K562 (cell line): ENCODE results near the gene CCN5. TPM values are rescaled to one million over a fixed set of nuclear protein-coding genes. Genes with fewer than 3 reads are reported as not detected.

Experiments
- ATAC-seq: fragments of 200-7000 bp; cut with Tn5 transposase; 3 replicates; pipeline ENCODE4 v1.9.1; 2020; ENCODE audit warnings: moderate library complexity
- BruUV-seq: library from RNA; stranded (reverse); fragments of 400-500 nt; replicated peaks from 2 replicates; lab custom pipeline; 2021; lab: Mats Ljungman, UMichigan
- CTCF ChIA-PET: fragments of 300-600 bp; formaldehyde crosslinking; extraction: SDS; loops from one replicate; lab custom pipeline; 2021; ENCODE audit warnings: low intra/inter-chr PET ratio; lab: Yijun Ruan, JAX
- POLR2A ChIA-PET: fragments of 300-600, 350-650 bp; sonication (Branson Sonifier 250); formaldehyde crosslinking; extraction: SDS; loops from one replicate; lab custom pipeline; 2021; ENCODE audit warnings: antibody characterized with exemption, inconsistent platforms; lab: Yijun Ruan, JAX
- DNase-seq, 4 experiments: peaks; one replicate each; pipeline versions ENCODE4 v3.0.0 to v3.0.0-alpha.2; 2011 to 2018; ENCODE audit warnings: low spot score in 3 of 4, mixed read lengths in 3 of 4; ENCODE audit errors: extremely low read depth in 1 of 4
- FAIRE-seq: peaks from 2 replicates; lab custom pipeline; 2011; peaks lifted over from hg19 to GRCh38; lab: Jason Lieb, UNC
- H2AFZ ChIP-seq: 2 replicates; pipeline ENCODE4 v1.6.0; 2011; ENCODE audit warnings: low read depth, low read length, control low read depth, inconsistent platforms
- H3K27ac ChIP-seq: fragments of 200-600 bp; 3 replicates; pipeline ENCODE4 v1.8.0; 2011; ENCODE audit warnings: low read depth, mild to moderate bottlenecking, control low read depth, inconsistent platforms, low read length, moderate library complexity, mixed read lengths; ENCODE audit errors: extremely low read depth
- H3K27me3 ChIP-seq, 2 experiments: fragments of 300-600 bp in 1 of 2; 2 replicates in 1 of 2; 3 replicates in 1 of 2; pipeline versions ENCODE4 v1.6.0 to v1.8.0; 2011; ENCODE audit warnings: inconsistent platforms in 2 of 2, low read length in 2 of 2, mild to moderate bottlenecking in 1 of 2, mixed read lengths in 1 of 2, moderate library complexity in 1 of 2; ENCODE audit not compliant: control insufficient read depth in 2 of 2, insufficient read depth in 2 of 2
- H3K36me3 ChIP-seq: fragments of 300-600 bp; 3 replicates; pipeline ENCODE4 v1.8.0; 2011; ENCODE audit warnings: mild to moderate bottlenecking, low read length, inconsistent platforms; ENCODE audit not compliant: control insufficient read depth, insufficient read depth
- H3K4me1 ChIP-seq, 2 experiments: fragments of 200-600 bp in 1 of 2; replicated peaks in 1 of 2; 2 replicates in 1 of 2; 3 replicates in 1 of 2; pipeline versions ENCODE4 v1.5.1 to v1.8.0; 2011; ENCODE audit warnings: inconsistent platforms in 2 of 2, low read length in 2 of 2, mild to moderate bottlenecking in 1 of 2, mixed read lengths in 1 of 2, moderate library complexity in 1 of 2; ENCODE audit not compliant: control insufficient read depth in 2 of 2, insufficient read depth in 2 of 2
- H3K4me2 ChIP-seq: 2 replicates; pipeline ENCODE4 v1.6.1; 2011; ENCODE audit warnings: low read length, control low read depth, inconsistent platforms, mixed read lengths; ENCODE audit not compliant: insufficient read depth
- H3K4me3 ChIP-seq: fragments of 200-600 bp; sonication (generic), shearing (Covaris generic); 2 replicates; pipeline ENCODE4 v1.5.1; 2016; ENCODE audit warnings: control low read depth, inconsistent platforms
- H3K79me2 ChIP-seq: fragments of 200-600 bp; 3 replicates; pipeline ENCODE4 v1.8.0; 2011; ENCODE audit warnings: low read length, inconsistent platforms; ENCODE audit not compliant: control insufficient read depth, insufficient read depth
- H3K9ac ChIP-seq, 2 experiments: 2 replicates each; pipeline versions ENCODE4 v1.6.0 to v1.6.1; 2011; ENCODE audit warnings: low read depth in 2 of 2, low read length in 2 of 2, control low read depth in 1 of 2, inconsistent platforms in 1 of 2, mild to moderate bottlenecking in 1 of 2, mixed read lengths in 1 of 2; ENCODE audit not compliant: insufficient read depth in 1 of 2
- H3K9me1 ChIP-seq: one replicate; pipeline ENCODE4 v1.6.0; 2011; ENCODE audit warnings: inconsistent platforms, mild to moderate bottlenecking, low read length, moderate library complexity; ENCODE audit not compliant: control insufficient read depth, insufficient read depth
- H3K9me3 ChIP-seq: replicated peaks from 2 replicates; pipeline ENCODE4 v1.5.1; 2011; ENCODE audit warnings: low read depth, low read length, inconsistent platforms; ENCODE audit not compliant: control insufficient read depth, insufficient read depth
- H4K20me1 ChIP-seq: replicated peaks from 2 replicates; pipeline ENCODE4 v1.6.1; 2011; ENCODE audit warnings: low read length, inconsistent platforms, mixed read lengths; ENCODE audit not compliant: control insufficient read depth, insufficient read depth
- BACH1 ChIP-seq: fragments of 200-800 bp; sonication (Bioruptor generic); IDR thresholded peaks from 2 replicates; pipeline ENCODE4 v1.6.1; 2016; ENCODE audit warnings: missing genetic modification characterization, missing compliant biosample characterization
- CAMTA2 ChIP-seq: fragments of 250-450 bp; sonication (Bioruptor Pico); conservative IDR thresholded peaks from 2 replicates; pipeline ENCODE4 v1.5.1; 2022
- FOXM1 ChIP-seq, 2 experiments: fragments of 450-650 bp in 1 of 2; sonication (generic) in 1 of 2; formaldehyde crosslinking in 1 of 2; IDR thresholded peaks; 2 replicates each; pipeline versions ENCODE4 v1.6.1 to v1.9.0; 2017 to 2022; ENCODE audit warnings: low read depth in 2 of 2, mild to moderate bottlenecking in 2 of 2, missing genetic modification reagents in 1 of 2, moderate library complexity in 1 of 2
- GMEB1 ChIP-seq: fragments of 250-450 bp; sonication (Bioruptor Pico); IDR thresholded peaks from 2 replicates; pipeline ENCODE4 v1.4.0; 2020; ENCODE audit warnings: mild to moderate bottlenecking
- ID3 ChIP-seq, 2 experiments: fragments of 250-450 bp in 1 of 2; fragments of 450-650 bp in 1 of 2; sonication (Bioruptor Pico) in 1 of 2; IDR thresholded peaks; 2 replicates each; pipeline versions ENCODE4 v1.6.1 to v1.8.0; 2016 to 2021; ENCODE audit warnings: mild to moderate bottlenecking in 2 of 2, moderate library complexity in 2 of 2, missing compliant biosample characterization in 1 of 2, missing genetic modification characterization in 1 of 2
- IRF9 ChIP-seq: fragments of 450-650 bp; IDR thresholded peaks from 2 replicates; pipeline ENCODE4 v1.6.1; 2016; ENCODE audit warnings: missing biosample characterization, missing genetic modification characterization
- KDM2B ChIP-seq: fragments of 250-450 bp; sonication (Bioruptor Pico); IDR thresholded peaks from 2 replicates; pipeline ENCODE4 v1.8.0; 2021; ENCODE audit warnings: mild to moderate bottlenecking, moderate library complexity
- PHB2 ChIP-seq: fragments of 450-650 bp; IDR thresholded peaks from 2 replicates; pipeline ENCODE4 v1.6.1; 2017; ENCODE audit warnings: low read depth
- PHTF2 ChIP-seq: fragments of 250-450 bp; sonication (Bioruptor Pico); IDR thresholded peaks from 2 replicates; pipeline ENCODE4 v1.5.0; 2021; ENCODE audit warnings: mild to moderate bottlenecking
- PTTG1 ChIP-seq: fragments of 450-650 bp; IDR thresholded peaks from 2 replicates; pipeline ENCODE4 v1.6.1; 2016; ENCODE audit warnings: low read depth, mild to moderate bottlenecking, missing genetic modification characterization, missing compliant biosample characterization
- SRSF9 ChIP-seq: fragments of 200-400 bp; formaldehyde crosslinking; IDR thresholded peaks from 2 replicates; pipeline ENCODE4 v1.6.1; 2017; ENCODE audit warnings: low read depth, low read length, borderline replicate concordance
- TFAM ChIP-seq: fragments of 250-450 bp; sonication (Bioruptor Pico); conservative IDR thresholded peaks from 2 replicates; pipeline ENCODE4 v1.5.0; 2021; ENCODE audit warnings: mild to moderate bottlenecking, moderate library complexity
- TGIF2 ChIP-seq: sonication (generic); formaldehyde crosslinking; IDR thresholded peaks from 2 replicates; pipeline ENCODE4 v1.8.1; 2022; ENCODE audit warnings: mild to moderate bottlenecking, missing genetic modification reagents, moderate library complexity
- ZHX1 ChIP-seq: fragments of 150-350 bp; conservative IDR thresholded peaks from 2 replicates; pipeline ENCODE4 v1.6.1; 2014; ENCODE audit warnings: low read length
- ZNF395 ChIP-seq: fragments of 200-800 bp; sonication (Bioruptor generic); IDR thresholded peaks from 2 replicates; pipeline ENCODE4 v1.6.1; 2017; ENCODE audit warnings: missing genetic modification characterization, missing compliant biosample characterization
- WGBS: fragments of 100-300 bp; shearing (Covaris generic); methylation state at CpG from one replicate; pipeline ENCODE4 v1.1.6; 2016; ENCODE audit warnings: low coverage, mixed read lengths; ENCODE audit not compliant: insufficient coverage; ENCODE audit errors: missing lambda C conversion rate; 5-methylcytosine and 5-hydroxymethylcytosine counted together
- in situ Hi-C: fragments of 300-500 bp; cut with MboI; formaldehyde crosslinking; loops from 4 replicates; pipeline ENCODE4 v1.15.0; 2018; ENCODE audit warnings: inconsistent platforms, mixed read lengths
- intact Hi-C: fragments of 100-400 bp; cut with micrococcal nuclease; formaldehyde crosslinking; loops from 2 replicates; pipeline ENCODE4 v1.14.2; 2022
- polyA plus RNA-seq, 8 experiments: library from polyadenylated mRNA; depleted of rRNA in 4 of 8; stranded (reverse) in 5 of 8; unstranded in 3 of 8; fragments of >200 nt; fragmentation: Nextera tagmentation in 2 of 8; fragmentation: Illumina TruSeq in 1 of 8; extraction: Ambion mirVana in 2 of 8; extraction: Trizol in 1 of 8; gene quantifications; 2 replicates each; pipeline versions ENCODE4 v1.2.1 to v1.2.3, GENCODE V29; 2011 to 2014; ENCODE audit warnings: inconsistent platforms in 1 of 8, missing spikeins in 1 of 8
- total RNA-seq, 7 experiments: library from RNA; depleted of rRNA in 6 of 7; stranded (reverse); fragments of >200 nt in 6 of 7; fragmentation: Illumina TruSeq in 2 of 7; extraction: Trizol in 2 of 7; gene quantifications; 2 replicates each; pipeline versions ENCODE4 v1.2.1 to v1.2.3, GENCODE V29; 2011 to 2021; ENCODE audit warnings: low replicate concordance in 1 of 7

Gene CCN5
- total and polyA plus RNA-seq, 9 of the 15 experiments (the other 6 are each of a cell fraction or from before 2014, with no cell fraction given), result not detected

GRCh38 chr20:44709380-44709779 is 5.8 kb upstream of the CCN5 start:
- BruUV-seq, result no TSS peak
- no peak for FAIRE-seq
- TF ChIP-seq ZNF395 (CRISPR knock-in tag) (no peak), PTTG1 (tag) (no peak), PHTF2 (no peak), ZHX1 (no peak), BACH1 (tag) (no peak), TGIF2 (CRISPR knock-in tag) (no peak), FOXM1 (IDR thresholded peaks at IDR 0.05; ENCODE audit: low read depth) (no peak), FOXM1 (CRISPR knock-in tag; IDR thresholded peaks at IDR 0.05; ENCODE audit: low read depth) (no peak), SRSF9 (no peak), IRF9 (tag) (no peak), ID3 (CRISPR knock-in tag; IDR thresholded peaks at IDR 0.05) (no peak), ID3 (tag; IDR thresholded peaks at IDR 0.05) (no peak), CAMTA2 (CRISPR knock-in tag) (no peak), GMEB1 (CRISPR knock-in tag) (no peak), TFAM (CRISPR knock-in tag) (no peak), PHB2 (no peak), KDM2B (CRISPR knock-in tag) (no peak)

More at GRCh38 chr20:44709380-44709779, 5.8 kb upstream of the CCN5 start:
- no peak overlapping the region for H3K9ac ChIP-seq
- WGBS, result 2% methylated on average over 11 of the region's 11 CpGs
- H3K4me1 ChIP-seq, result peaks cover 0 to 3% of the 10 kb centered on the region in 2 experiments; a peak in 2 of 5 replicates
- intact Hi-C loops (no loop called here), in situ Hi-C loops (no loop called here)
- H3K27me3 ChIP-seq, result peaks cover 27 to 42% of the 10 kb centered on the region in 2 experiments
- H3K79me2 ChIP-seq, result no peaks in the 10 kb centered on the region
- no peak overlapping the region for H3K4me2 ChIP-seq
- DNase-seq (no peak), ATAC-seq (no peak)
- no peak overlapping the region for H3K27ac ChIP-seq
- H3K9me1 ChIP-seq, result no peaks in the 10 kb centered on the region
- H4K20me1 ChIP-seq, result 0 out of 2 replicates have a peak, but pooled peaks cover 3% of the 10 kb centered on the region
- H3K4me3 ChIP-seq, result no peak overlapping the region
- ChIA-PET CTCF (interaction anchor here (0.6 to 0.7 kb wide), 2 partner anchors 323 to 509 kb away, joined by 3 to 4 read pairs; no protein-coding TSS in a partner anchor), POLR2A (interaction anchor here (0.6 kb wide), 1 partner anchor 8 kb away, joined by 3 read pairs; no protein-coding TSS in a partner anchor)
- 0 out of 2 replicates have a peak overlapping the region, but pooled peaks have one; percentile 17 for H2AFZ ChIP-seq
- no peaks in the 10 kb centered on the region for H3K36me3 ChIP-seq
- no peaks in the 10 kb centered on the region for H3K9me3 ChIP-seq
